GM18873 (cell line): ENCODE measurements around the gene PXMP2.

ENCODE experiments used
- ATAC-seq: cut with Tn5 transposase; IDR thresholded peaks from one replicate; pipeline ENCODE4 v1.9.1; 2021; ENCODE audit warnings: mild to moderate bottlenecking, moderate library complexity, moderate number of reproducible peaks; ENCODE audit not compliant: unreplicated experiment, low FRiP score

Gene PXMP2

DNA sequence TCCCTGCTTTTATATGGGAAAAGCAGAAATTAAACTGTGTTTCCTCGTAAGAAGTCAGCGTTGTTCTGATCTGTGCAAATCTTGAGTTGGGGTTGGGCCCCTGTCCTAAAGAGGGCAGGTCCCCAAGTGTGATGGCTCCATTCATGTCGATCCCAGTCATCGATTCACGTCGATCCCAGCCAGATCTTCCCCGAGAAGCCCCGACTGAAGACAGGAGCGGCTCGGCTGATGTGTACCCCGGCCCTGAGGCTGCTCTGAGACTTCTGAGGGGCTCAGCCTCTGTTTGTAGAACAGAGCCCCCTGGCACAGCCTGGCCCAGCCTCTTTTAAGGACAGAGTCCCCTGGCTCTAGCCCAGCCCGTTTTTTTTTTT, 32.6 kb downstream of the PXMP2 start:
- no peak for ATAC-seq

DNA sequence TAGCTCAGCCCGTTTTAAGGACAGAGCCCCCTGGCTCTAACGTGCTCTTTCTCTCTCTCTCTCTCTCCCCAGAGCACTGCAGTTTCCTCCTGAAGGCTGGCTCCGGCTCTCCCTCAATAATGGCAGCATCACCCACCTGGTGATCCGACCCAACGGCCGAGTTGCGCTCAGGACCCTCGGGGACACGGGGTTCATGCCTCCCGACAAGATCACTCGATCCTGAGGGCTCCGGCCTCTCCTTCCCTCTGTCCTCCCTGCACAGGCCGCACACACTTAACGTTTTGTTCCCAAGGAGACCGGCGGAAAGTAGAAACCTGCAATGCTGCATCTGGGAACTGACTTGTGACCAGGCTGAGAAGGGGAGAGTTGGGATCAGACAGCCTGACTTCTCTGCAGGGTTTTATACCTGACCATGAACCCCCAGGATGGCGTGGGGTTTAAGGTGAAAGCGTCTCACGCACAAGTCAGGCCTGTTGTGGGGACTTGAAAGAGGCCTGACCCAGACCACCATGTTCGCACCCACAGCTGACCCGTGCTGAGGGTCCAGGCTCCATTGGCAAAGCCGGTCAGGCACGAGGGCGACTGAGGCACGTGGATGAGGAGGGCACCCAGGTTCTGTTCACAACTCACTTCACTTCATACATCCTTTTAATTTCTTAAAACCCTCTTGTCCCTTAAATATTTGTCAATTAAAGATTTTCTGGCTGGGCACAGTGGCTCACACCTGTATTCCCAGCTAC, 33.4 kb downstream of the PXMP2 start:
- no peak for ATAC-seq

- ATAC-seq, result no peak
These were observed 35.8 kb downstream of the PXMP2 start for GRCh38 chr12:132723015-132723763.

GRCh38 chr12:132723764-132724140, 36.4 kb downstream of the PXMP2 start:
- ATAC-seq, result no peak

GRCh38 chr12:132724506-132725241, 37.3 kb downstream of the PXMP2 start:
- ATAC-seq, result no peak

- ATAC-seq, result no peak
These were observed 39.0 kb downstream of the PXMP2 start for GRCh38 chr12:132726386-132726785.

- no peak for ATAC-seq
These were observed 39.9 kb downstream of the PXMP2 start for GRCh38 chr12:132727091-132727794.

DNA sequence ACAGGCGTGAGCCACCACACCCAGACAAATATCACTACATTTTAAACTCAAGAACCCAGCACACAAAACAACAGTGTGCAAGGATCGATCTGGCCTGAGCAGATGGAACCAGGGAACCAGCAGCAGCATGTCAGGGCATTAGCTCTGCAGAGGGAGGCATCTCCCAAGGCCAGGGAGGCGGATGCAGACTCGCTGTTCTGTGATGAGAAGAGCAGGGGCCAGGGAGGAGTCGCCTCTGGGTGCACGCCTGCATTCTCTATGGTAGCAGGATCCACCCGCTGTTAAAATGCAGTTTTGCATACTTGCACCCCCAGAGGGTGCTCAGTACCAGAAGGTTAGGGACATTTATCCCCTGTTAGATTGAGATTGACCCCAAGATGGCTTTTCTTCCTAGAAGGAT, 41.1 kb downstream of the PXMP2 start:
- no peak for ATAC-seq

DNA sequence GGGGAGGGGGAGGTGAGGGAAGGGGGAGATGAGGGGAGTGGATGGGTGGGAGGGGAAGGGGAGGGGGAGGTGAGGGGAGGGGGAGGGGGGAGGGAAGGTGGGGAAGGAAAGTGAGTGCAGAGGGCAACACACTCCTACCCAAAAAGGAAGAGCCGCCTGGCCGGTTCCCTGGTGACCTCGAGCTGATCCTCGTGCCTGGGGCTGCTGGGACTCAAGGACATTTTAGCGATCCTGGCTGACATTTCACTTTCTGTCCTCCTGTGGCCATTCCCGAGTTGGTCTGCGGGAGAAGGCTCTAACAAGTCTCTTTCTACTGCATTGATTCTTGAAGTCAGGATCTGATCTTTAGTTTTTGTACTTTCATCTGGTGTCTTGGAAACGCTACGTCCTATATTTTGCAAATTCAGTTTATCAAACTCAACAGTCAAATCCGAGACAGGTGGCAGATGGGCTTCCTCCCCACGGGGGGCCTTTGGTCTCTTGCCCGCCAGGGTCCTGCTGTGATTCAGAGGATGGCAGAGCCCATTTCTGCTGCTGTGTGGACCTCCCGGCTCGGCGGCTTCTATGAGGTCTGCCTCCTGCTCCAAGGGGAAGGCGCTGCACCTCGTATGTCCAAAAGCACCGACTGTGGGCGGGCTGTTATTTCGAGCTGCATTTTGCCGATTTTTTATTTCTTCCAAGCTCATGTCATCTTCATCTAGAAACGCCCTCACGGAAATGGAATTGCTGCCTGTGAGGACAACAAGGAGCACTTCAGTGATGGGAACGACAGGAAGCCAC, 42.3 kb downstream of the PXMP2 start:
- no peak for ATAC-seq

- no peak for ATAC-seq
These were observed 43.0 kb downstream of the PXMP2 start for GRCh38 chr12:132730353-132730752.

DNA sequence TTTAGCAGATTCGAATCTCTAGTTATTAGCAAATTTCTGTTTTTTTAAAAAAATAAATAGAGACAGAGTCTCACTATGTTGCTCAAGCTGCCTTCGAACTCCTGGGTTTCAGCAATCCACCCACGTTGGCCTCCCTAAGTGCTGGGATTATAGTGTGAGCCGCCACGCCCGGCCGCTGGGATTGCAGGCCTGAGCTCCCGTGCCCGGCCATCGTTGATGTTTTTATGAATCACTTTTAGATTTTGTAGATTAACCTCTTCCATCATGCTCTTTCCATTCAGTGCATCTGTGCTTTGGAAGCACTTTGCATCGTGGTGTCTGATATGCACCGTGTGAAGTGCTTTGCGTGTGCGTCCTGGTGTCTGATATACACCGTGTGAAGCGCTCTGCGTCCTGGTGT, 44.2 kb downstream of the PXMP2 start:
- ATAC-seq, result no peak

GRCh38 chr12:132734206-132734605, 46.8 kb downstream of the PXMP2 start:
- no peak for ATAC-seq

DNA sequence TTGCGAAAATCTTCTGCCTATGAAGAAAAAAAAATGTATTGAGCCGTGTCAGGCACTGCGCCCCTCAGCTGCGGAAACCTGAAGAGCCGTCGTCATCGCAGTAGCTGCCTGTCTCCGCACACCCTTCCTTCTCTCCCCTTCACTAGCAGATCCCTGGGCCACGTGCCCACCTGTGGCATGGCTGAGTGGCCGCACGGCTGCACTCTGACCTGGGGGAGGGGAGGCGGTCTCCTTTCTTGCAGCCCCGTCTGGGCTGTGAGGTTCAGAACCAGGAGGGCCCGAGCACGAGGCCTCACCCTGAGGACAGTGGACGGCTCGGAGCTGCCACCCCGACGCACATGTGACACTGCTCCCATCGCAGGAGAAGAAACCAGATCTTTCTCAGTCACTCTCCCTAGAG, 48.1 kb downstream of the PXMP2 start:
- no peak for ATAC-seq

GRCh38 chr12:132736378-132736777, 49.0 kb downstream of the PXMP2 start:
- ATAC-seq, result no peak

- no peak for ATAC-seq
These were observed 49.5 kb downstream of the PXMP2 start for GRCh38 chr12:132736913-132737312.

GRCh38 chr12:132739600-132740312, 52.4 kb downstream of the PXMP2 start:
- no peak for ATAC-seq

DNA sequence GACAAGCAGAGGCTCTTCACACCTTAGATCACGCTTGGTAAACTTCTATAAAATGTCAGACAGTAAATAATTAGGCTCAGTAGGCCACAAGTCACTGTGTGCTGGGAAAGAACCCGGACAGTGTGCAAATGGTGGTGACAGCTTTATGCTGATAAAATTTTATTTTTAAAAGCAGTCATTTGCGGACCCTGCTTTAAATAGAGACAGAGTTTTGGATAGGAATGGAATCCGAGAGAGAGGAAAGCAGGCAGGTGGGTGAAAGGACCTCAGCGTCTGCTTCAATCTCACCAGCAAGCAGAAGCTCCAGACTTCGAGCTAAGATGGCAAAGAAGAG, 52.9 kb downstream of the PXMP2 start:
- ATAC-seq, result no peak

- ATAC-seq, result no peak
These were observed 53.3 kb downstream of the PXMP2 start for GRCh38 chr12:132740652-132741051.

DNA sequence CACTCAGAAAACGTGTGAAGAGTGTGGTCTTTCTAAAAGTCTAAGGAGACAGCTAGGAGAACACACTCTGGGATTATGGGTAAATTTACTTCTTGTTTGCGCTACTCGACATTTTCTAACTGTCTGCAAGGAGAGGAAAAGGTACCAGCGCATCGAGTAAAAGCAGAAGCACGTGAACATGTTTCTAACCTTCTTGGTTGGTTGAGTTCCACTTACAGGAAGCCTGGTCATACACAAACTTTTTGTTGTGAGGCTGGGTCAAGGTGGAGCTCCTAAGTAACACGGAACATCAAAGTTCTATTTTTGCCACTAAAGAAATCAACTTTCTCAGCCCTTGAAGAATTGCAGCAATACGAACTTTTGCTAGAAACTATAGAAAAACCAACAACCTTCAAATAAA, 54.2 kb downstream of the PXMP2 start:
- no peak for ATAC-seq

- ATAC-seq, result no peak
These were observed 56.4 kb downstream of the PXMP2 start for GRCh38 chr12:132743831-132744230.
